ENCODE results near the gene SLC36A3. TPM values are rescaled to one million over a fixed set of nuclear protein-coding genes. Genes with fewer than 3 reads are reported as not detected.

The SLC36A3 gene
- not detected for total RNA-seq
- total RNA-seq, result 0 reads per million in 2 donors

DNA sequence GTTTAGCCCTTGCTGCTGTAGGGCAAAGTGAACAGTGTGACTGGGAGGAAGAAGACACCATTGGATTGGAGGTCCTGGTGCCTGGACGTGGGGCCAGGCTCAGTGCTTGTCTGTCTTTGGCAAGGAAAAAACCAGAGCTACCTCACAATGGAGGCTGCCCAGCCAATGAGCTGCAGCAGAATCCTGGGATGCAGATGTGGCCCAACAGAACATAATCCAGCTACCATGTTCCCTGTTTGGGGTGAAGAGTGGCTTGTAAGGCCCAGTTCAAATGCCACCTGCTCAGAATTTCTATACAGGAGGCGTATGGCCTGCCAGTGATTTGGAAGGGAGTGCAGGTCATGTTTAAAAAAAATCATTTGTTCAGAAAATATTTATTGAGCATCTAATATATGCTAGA is at the start of gene SLC36A3:
Gene SLC36A3 (minus strand): TSS at position 101 of the 400 bp plus-strand sequence. CDS start 412 bp downstream, outside the sequence.
- Mint-ChIP-seq H3K27me3 (peaks cover 50% of the 10 kb centered on the region), H3K4me3 (no peak within 1 kb of the TSS), H3K4me1 (no peaks in the 10 kb centered on the region), H3K27ac (no peak within 1 kb of the TSS), H3K36me3 (ENCODE audit: low read depth) (peaks cover 2% of the 10 kb centered on the region)
- ATAC-seq (no peak), DNase-seq (no peak)
- no peaks in the 10 kb centered on the region for H3K9me3 ChIP-seq (ENCODE audit: control insufficient read depth, low read length, poor library complexity, severe bottlenecking)

DNA sequence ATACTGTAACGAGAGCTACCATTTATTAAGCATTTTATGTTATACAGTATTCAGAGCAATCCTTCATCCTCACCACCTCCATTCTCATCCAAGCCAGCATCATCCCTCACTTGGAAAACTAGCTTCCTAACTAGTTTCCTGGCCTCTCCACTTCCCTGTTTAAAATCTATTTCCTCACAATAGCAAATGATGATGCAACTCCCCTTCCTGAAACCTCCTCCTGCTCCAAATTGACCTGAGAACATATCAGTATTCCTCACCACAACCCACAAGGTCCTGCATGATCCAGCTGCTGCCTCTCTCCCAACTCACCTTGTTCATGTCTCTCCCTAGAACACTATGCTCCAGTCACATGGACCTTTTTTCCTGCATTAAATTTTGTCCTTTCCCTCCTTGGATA is 48.1 kb upstream of the SLC36A3 start:
- ATAC-seq, result no peak
- no peak overlapping the region for H3K4me3 Mint-ChIP-seq
- no peak overlapping the region for H3K27ac Mint-ChIP-seq
- peaks cover 49% of the 10 kb centered on the region for H3K27me3 Mint-ChIP-seq
- DNase-seq, result no peak
- H3K9me3 ChIP-seq (ENCODE audit: control insufficient read depth, low read length, poor library complexity, severe bottlenecking), result no peaks in the 10 kb centered on the region
- peaks cover 2% of the 10 kb centered on the region for H3K36me3 Mint-ChIP-seq (ENCODE audit: low read depth)
- H3K4me1 Mint-ChIP-seq, result no peaks in the 10 kb centered on the region

DNA sequence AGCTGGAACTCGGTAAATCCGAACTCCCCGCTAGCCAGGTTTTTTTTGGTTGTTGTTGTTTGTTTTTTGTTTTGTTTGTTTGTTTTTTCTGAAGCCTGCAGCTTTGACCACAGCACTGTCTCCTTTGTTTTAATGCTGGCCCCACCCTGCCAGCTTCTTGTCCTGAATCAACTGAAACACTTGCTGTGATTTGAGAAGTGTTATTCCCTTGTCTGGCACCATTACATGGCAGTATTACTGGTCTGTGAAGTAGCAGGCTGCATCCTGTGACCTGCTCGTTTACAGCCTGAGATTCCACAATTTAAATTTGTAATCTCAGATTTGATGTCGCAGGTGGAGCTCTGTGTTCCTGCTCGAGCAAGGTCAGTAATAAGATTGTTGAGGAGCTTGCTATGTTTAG is 45.2 kb upstream of the SLC36A3 start:
- no peak for ATAC-seq
- H3K9me3 ChIP-seq (ENCODE audit: control insufficient read depth, low read length, poor library complexity, severe bottlenecking), result no peaks in the 10 kb centered on the region
- Mint-ChIP-seq H3K4me1 (no peaks in the 10 kb centered on the region), H3K27me3 (peaks cover 62% of the 10 kb centered on the region), H3K4me3 (no peak overlapping the region), H3K36me3 (ENCODE audit: low read depth) (peaks cover 2% of the 10 kb centered on the region), H3K27ac (no peak overlapping the region)
- DNase-seq, result no peak

DNA sequence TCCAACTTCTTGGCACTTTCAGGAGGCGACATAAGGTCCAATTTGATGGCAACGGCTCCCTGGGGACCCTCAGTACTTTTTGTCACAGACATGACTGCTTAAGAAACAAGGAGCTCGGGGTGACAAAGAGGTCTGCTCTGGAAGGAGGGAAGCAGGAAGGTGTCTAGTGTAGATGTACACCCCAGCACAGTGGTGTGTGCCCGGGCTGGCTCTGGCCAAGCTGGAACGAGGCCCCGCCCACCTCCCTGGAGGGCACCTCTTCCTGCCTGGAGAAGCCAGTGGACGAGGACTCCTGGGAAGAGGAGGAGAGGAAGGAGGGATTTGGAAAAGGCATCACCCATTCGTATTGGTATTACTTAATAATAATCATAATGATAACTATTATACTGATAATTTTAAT is 43.8 kb upstream of the SLC36A3 start, which contains the start of gene SLC36A2:
Gene SLC36A2 (minus strand): TSS at position 191 of the 400 bp plus-strand sequence. CDS start 99 bp downstream, at position 92.
- Mint-ChIP-seq H3K4me1 (no peaks in the 10 kb centered on the region), H3K36me3 (ENCODE audit: low read depth) (no peaks in the 10 kb centered on the region), H3K27me3 (peaks cover 74% of the 10 kb centered on the region), H3K27ac (no peak within 1 kb of the TSS), H3K4me3 (no peak within 1 kb of the TSS)
- DNase-seq (no peak), ATAC-seq (no peak)
- no peaks in the 10 kb centered on the region for H3K9me3 ChIP-seq (ENCODE audit: control insufficient read depth, low read length, poor library complexity, severe bottlenecking)

DNA sequence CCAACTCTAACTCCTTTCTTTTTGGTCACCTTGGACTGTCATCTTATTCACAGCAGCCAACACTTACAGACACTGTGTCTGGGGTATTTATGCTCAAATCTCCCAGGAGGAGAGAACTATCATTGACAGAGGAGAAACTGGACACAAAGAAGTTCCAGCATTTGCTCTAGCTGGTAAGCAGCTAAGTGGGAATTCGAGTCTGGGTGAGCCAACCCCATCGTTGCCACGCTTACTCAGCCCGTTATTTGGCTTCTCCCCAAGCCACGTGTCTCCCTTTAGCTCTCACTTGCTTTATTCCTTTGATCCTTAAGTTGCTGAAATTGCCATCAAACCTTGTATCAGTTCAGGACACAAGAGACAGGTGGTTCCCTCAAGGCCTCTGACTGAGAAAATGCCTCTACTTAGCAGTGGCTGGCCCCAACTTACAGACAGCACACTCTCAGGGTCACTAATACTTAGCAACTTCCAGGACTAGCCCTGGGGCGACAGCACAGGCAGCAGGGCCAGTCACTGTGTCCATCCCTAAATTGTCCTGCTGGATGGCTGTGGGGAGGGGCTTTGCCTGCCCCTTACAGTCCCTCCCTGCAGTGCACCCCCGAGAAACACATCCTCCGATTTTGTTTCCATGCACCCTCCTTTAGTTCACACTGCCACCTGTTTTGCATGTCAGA is 42.4 kb upstream of the SLC36A3 start:
- Mint-ChIP-seq H3K36me3 (ENCODE audit: low read depth) (no peaks in the 10 kb centered on the region), H3K4me1 (no peaks in the 10 kb centered on the region), H3K4me3 (no peak overlapping the region), H3K27ac (no peak overlapping the region), H3K27me3 (peaks cover 84% of the 10 kb centered on the region)
- H3K9me3 ChIP-seq (ENCODE audit: control insufficient read depth, low read length, poor library complexity, severe bottlenecking), result no peaks in the 10 kb centered on the region
- no peak for ATAC-seq
- no peak for DNase-seq

DNA sequence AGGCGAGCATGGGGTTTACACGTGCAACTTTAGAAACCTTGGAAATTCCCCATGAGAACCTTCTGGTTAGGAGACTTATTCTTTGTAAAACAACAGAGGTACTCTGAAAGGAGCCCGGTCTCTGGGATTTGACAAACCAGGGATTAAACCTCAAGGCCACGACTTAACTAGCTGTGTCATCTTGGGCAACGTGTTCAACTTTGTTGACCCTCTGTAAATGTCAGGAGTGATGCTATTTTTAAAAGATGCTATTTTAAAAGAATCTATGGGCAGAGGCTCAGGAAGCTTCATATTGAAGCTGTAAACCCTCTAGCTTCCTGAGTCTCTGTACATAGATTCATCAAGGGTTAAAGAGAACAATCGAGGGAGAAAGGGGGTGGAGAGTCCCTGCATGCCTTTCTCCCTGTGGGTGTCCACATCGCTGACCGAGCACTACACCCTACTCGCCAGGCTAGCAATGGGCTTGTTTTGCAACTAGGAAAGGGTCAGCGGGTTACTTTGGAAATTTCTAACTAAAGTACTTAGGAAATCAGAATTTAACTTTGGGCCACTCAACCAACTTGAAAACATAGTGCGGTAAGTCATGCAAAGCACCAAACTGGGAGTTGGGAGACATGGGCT is 41.7 kb upstream of the SLC36A3 start:
- Mint-ChIP-seq H3K36me3 (ENCODE audit: low read depth) (no peaks in the 10 kb centered on the region), H3K4me3 (no peak overlapping the region), H3K4me1 (no peaks in the 10 kb centered on the region), H3K27ac (no peak overlapping the region), H3K27me3 (peaks cover 81% of the 10 kb centered on the region)
- no peak for DNase-seq
- no peaks in the 10 kb centered on the region for H3K9me3 ChIP-seq (ENCODE audit: control insufficient read depth, low read length, poor library complexity, severe bottlenecking)
- ATAC-seq, result no peak

DNA sequence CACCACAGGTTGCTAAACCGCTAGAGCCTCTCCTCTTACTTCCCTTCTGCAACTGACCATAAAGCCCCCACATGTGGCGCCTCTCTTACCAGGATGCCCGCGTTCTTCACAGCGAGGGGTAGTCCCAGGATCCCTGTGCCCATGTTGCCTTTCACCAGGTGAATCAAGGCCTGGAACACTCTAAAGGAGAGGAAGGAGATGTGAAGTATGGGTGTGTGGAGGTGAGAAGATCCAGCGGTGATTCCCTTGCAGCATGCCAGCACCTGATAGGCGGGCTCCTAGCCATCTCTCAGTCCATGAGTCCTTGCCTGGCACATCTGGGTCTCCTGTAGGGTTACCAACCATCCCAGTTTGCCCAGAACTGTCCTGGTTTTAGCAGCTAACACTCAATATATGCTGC is 40.5 kb upstream of the SLC36A3 start:
- H3K4me1 Mint-ChIP-seq, result no peaks in the 10 kb centered on the region
- H3K36me3 Mint-ChIP-seq (ENCODE audit: low read depth), result no peaks in the 10 kb centered on the region
- DNase-seq, result no peak
- no peaks in the 10 kb centered on the region for H3K9me3 ChIP-seq (ENCODE audit: control insufficient read depth, low read length, poor library complexity, severe bottlenecking)
- H3K27ac Mint-ChIP-seq, result no peak overlapping the region
- no peak overlapping the region for H3K4me3 Mint-ChIP-seq
- ATAC-seq, result no peak
- H3K27me3 Mint-ChIP-seq, result peaks cover 74% of the 10 kb centered on the region

DNA sequence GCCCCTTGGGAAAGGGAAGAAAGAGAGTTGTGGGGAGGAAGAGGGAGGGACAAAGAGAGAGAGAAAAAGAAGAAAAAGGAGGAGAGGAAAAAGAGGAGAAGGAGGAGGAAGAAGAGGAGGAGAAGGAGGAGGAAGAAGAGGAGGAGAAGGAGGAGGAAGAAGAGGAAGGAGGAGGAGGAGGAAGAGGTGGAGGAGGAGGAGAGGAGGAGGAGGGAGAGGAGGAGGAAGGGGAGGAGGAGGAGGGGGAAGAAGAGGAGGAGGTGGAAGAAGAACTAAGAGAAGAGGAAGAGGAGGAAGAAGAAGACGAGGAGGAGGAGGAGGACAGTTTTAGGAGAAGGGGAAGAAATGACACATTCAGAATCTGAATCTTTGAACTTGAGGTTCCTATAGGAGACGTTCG is 36.4 kb upstream of the SLC36A3 start:
- H3K36me3 Mint-ChIP-seq (ENCODE audit: low read depth), result no peaks in the 10 kb centered on the region
- ATAC-seq, result no peak
- no peak overlapping the region for H3K4me3 Mint-ChIP-seq
- H3K27me3 Mint-ChIP-seq, result peaks cover 52% of the 10 kb centered on the region
- no peaks in the 10 kb centered on the region for H3K9me3 ChIP-seq (ENCODE audit: control insufficient read depth, low read length, poor library complexity, severe bottlenecking)
- no peak for DNase-seq
- H3K4me1 Mint-ChIP-seq, result no peaks in the 10 kb centered on the region
- H3K27ac Mint-ChIP-seq, result no peak overlapping the region

DNA sequence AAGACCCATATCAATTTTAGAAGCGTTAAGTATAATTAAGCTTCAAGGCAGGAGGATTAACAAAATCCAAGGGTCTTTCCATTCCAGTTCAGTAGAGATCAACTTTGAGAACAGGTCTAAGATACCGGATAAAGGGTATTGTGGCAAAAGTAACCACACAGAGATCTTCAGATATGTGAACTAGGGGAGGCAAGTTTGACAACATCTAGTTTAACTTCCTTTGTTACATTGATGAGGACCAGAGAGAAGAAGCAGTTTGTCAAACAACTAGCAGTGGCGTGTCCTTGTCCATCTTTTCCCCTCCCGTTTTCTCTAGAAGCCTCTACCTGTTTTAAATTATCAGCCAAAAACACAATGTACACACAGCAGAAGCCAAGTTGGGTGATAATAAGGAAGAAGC is 35.2 kb upstream of the SLC36A3 start:
- Mint-ChIP-seq H3K27me3 (peaks cover 43% of the 10 kb centered on the region), H3K4me1 (no peaks in the 10 kb centered on the region), H3K27ac (no peak overlapping the region), H3K36me3 (ENCODE audit: low read depth) (no peaks in the 10 kb centered on the region), H3K4me3 (no peak overlapping the region)
- DNase-seq (no peak), ATAC-seq (no peak)
- H3K9me3 ChIP-seq (ENCODE audit: control insufficient read depth, low read length, poor library complexity, severe bottlenecking), result no peaks in the 10 kb centered on the region

DNA sequence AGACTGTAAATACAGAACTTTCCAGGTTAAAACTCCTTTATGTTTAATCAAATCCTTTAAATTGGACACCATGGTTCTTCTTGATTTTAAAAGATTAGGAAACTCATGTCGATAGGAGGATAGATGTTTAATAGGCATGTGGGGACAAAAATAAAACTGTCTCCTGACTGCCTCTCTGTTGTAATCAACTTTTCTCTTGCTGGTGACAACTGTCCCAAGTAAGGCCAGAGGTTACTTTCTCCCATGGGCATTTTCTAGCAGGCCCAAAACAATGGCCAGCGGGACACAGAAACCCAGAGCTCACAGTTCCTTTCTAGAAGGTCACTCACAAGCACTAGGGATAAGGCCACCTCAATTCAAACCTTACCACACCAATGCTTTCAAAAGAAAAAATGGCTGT is 29.3 kb upstream of the SLC36A3 start:
- no peaks in the 10 kb centered on the region for H3K36me3 Mint-ChIP-seq (ENCODE audit: low read depth)
- H3K4me1 Mint-ChIP-seq, result no peaks in the 10 kb centered on the region
- DNase-seq (no peak), ATAC-seq (no peak)
- H3K4me3 Mint-ChIP-seq, result no peak overlapping the region
- H3K9me3 ChIP-seq (ENCODE audit: control insufficient read depth, low read length, poor library complexity, severe bottlenecking), result no peaks in the 10 kb centered on the region
- peaks cover 20% of the 10 kb centered on the region for H3K27me3 Mint-ChIP-seq
- H3K27ac Mint-ChIP-seq, result no peak overlapping the region

DNA sequence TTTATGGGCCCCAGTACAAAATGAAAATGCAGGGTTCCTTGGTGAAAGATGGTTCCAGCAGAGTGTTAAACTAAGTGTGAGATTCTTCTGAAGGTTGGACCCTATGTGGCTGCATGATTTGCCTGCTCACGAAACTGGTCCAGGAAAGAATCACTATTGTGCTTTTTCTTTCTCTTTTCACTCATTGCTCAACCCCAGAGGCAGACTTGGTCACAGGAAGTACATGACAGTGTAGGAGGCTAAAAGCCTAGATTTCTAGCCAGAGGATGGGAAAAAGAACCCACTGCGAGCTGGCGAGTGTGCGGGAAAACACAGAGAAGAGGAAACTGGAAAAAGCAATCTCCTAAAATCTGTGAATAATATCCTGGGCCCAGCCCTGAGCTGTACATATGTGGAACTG is 25.2 kb upstream of the SLC36A3 start:
- no peaks in the 10 kb centered on the region for H3K4me1 Mint-ChIP-seq
- no peak for ATAC-seq
- no peak for DNase-seq

DNA sequence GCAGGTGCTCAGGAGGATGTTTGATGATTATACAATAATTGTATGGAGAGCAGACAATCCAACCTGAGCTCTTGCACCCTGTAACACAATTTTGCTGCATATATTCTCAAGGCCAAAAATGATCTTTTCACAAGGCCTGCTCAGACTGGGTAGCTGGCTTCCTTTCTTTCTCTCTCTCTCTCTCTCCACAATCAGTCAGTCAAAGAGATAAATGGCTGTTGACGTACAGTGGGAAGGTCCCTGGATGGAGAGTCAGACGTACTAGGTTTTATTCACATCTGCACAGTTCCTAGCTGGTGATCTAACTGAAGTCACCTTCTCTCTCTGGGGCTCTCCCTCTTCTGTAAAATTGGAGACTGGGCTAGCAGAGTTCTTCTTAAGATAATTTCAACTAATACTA is 24.0 kb upstream of the SLC36A3 start:
- no peak for ATAC-seq

More for the DNA sequence above, 25.2 kb upstream of the SLC36A3 start:
- no peaks in the 10 kb centered on the region for H3K9me3 ChIP-seq (ENCODE audit: control insufficient read depth, low read length, poor library complexity, severe bottlenecking)
- no peak overlapping the region for H3K27ac Mint-ChIP-seq
- peaks cover 32% of the 10 kb centered on the region for H3K27me3 Mint-ChIP-seq
- no peak overlapping the region for H3K4me3 Mint-ChIP-seq
- peaks cover 2% of the 10 kb centered on the region for H3K36me3 Mint-ChIP-seq (ENCODE audit: low read depth)

DNA sequence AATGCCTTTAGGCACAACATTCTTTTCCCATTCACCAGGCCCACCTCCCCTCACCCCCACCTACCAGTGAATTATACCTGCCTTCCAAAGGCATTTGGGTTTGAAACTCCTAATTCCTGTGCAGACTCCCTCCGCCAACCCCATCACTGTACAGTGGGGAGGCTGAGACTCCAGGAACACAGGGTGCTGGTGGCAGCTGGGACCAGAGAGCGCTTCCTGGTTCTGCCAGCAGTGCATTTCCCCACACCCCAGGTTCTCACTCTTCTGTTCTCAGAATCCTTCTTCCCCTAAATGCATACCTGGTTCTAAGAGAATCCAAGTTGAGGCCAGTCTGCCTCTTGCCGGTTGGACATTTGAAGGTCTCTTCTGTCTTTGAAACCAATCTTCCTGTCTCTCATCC is 22.7 kb upstream of the SLC36A3 start:
- peaks cover 2% of the 10 kb centered on the region for H3K36me3 Mint-ChIP-seq (ENCODE audit: low read depth)
- no peaks in the 10 kb centered on the region for H3K9me3 ChIP-seq (ENCODE audit: control insufficient read depth, low read length, poor library complexity, severe bottlenecking)
- DNase-seq, result no peak
- H3K4me3 Mint-ChIP-seq, result no peak overlapping the region
- no peak overlapping the region for H3K27ac Mint-ChIP-seq
- H3K4me1 Mint-ChIP-seq, result no peaks in the 10 kb centered on the region
- peaks cover 36% of the 10 kb centered on the region for H3K27me3 Mint-ChIP-seq
- no peak for ATAC-seq

More for the DNA sequence above, 24.0 kb upstream of the SLC36A3 start:
- Mint-ChIP-seq H3K4me3 (no peak overlapping the region), H3K36me3 (ENCODE audit: low read depth) (peaks cover 2% of the 10 kb centered on the region), H3K4me1 (no peaks in the 10 kb centered on the region), H3K27ac (no peak overlapping the region), H3K27me3 (peaks cover 36% of the 10 kb centered on the region)
- no peak for DNase-seq
- no peaks in the 10 kb centered on the region for H3K9me3 ChIP-seq (ENCODE audit: control insufficient read depth, low read length, poor library complexity, severe bottlenecking)

DNA sequence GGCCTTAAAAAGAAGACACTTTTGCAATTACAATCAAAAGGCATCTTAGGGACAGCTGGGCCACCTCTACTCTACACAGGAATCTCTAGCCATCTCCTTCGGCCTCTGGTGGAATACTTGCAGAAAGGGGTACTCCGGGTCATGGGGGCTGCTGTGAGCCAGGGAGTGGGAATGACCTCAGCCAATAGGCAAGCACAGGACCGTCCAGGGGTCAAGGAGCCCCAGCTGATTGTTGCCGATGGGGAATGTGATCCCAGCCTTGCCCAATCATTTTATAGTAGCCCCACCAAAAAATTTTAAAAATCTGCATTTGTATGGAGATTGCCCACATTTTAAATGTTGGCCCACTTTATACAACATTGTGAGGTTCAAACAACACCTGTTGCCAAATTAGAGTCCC is 16.9 kb upstream of the SLC36A3 start:
- no peak for DNase-seq
- H3K36me3 Mint-ChIP-seq (ENCODE audit: low read depth), result no peaks in the 10 kb centered on the region
- H3K4me1 Mint-ChIP-seq, result peaks cover 4% of the 10 kb centered on the region
- H3K27ac Mint-ChIP-seq, result no peak overlapping the region
- ATAC-seq, result no peak
- no peak overlapping the region for H3K4me3 Mint-ChIP-seq
- peaks cover 21% of the 10 kb centered on the region for H3K27me3 Mint-ChIP-seq
- no peaks in the 10 kb centered on the region for H3K9me3 ChIP-seq (ENCODE audit: control insufficient read depth, low read length, poor library complexity, severe bottlenecking)

All from T-helper 17 cell (primary cell).